ENCODE measurements around the gene TATDN3.

- TF ChIP-seq CTCF (conservative IDR thresholded peaks at IDR 0.05; ENCODE audit: low read length) (no peak), EZH2phosphoT487 (IDR thresholded peaks at IDR 0.05; ENCODE audit: borderline replicate concordance) (no peak)
These were observed 70.5 kb downstream of the TATDN3 start for GRCh38 chr1:212862111-212862690.
